IMR-90 (cell line): ENCODE results near the gene ANTXRL.

Experiments used
- CTCF ChIP-seq: conservative IDR thresholded peaks from 2 replicates; pipeline ENCODE4 v1.5.1; 2012; ENCODE audit warnings: mild to moderate bottlenecking, low read depth, low read length, improper control_type of control experiment
- FOS ChIP-seq: fragments of 150-350 bp; IDR thresholded peaks from 2 replicates; pipeline ENCODE4 v1.6.1; 2016; ENCODE audit warnings: low read depth, low read length
- POLR2A ChIP-seq: IDR thresholded peaks from 2 replicates; pipeline ENCODE4 v1.6.1; 2012; ENCODE audit warnings: mild to moderate bottlenecking, low read depth, low read length
- RAD21 ChIP-seq: IDR thresholded peaks from 2 replicates; pipeline ENCODE4 v1.6.1; 2012; ENCODE audit warnings: low read length, improper control_type of control experiment
- RCOR1 ChIP-seq: IDR thresholded peaks from 2 replicates; pipeline ENCODE4 v1.6.1; 2012; ENCODE audit warnings: mild to moderate bottlenecking, low read length, improper control_type of control experiment; ENCODE audit not compliant: insufficient replicate concordance

- TF ChIP-seq POLR2A (no peak), CTCF (no peak), FOS (no peak), RCOR1 (no peak), RAD21 (no peak)
Observed at GRCh38 chr10:46299286-46299535, 12.4 kb downstream of the ANTXRL start.
